Lower leg skin (tissue), 4 donors: Measurements from ENCODE around the gene SGF29. TPM values are rescaled to one million over a fixed set of nuclear protein-coding genes. Genes with fewer than 3 reads are reported as not detected.

Experiments
- DNase-seq, 2 donors: peaks; one replicate each; pipeline ENCODE4 v3.0.0-alpha.2; 2019; ENCODE audit warnings: low spot score in 2 of 2
- H3K4me3 ChIP-seq: fragments of 200-600 bp; sonication (generic); 2 replicates; pipeline ENCODE4 v1.5.1; 2017; ENCODE audit warnings: mild to moderate bottlenecking, low read depth; ENCODE audit not compliant: poor library complexity, severe bottlenecking
- POLR2A ChIP-seq, 2 donors: fragments of 450-650 bp; IDR thresholded peaks; one replicate each; pipeline ENCODE4 v1.6.1; 2016 to 2017; ENCODE audit warnings: antibody characterized with exemption in 2 of 2, mild to moderate bottlenecking in 1 of 2, moderate library complexity in 1 of 2
- WGBS, 2 donors: methylation state at CpG; one replicate each; pipeline ENCODE4 v1.1.5; 2018; 5-methylcytosine and 5-hydroxymethylcytosine counted together
- intact Hi-C: fragments of 100-400 bp; cut with DNase I; formaldehyde crosslinking; loops from one replicate; pipeline ENCODE4 v1.15.0; 2023; ENCODE audit warnings: low total_unique reads
- total RNA-seq, 4 donors: library from RNA; depleted of rRNA; stranded (reverse); fragments of >200 nt; gene quantifications; one replicate each; pipeline ENCODE4 v1.1.0, GENCODE V29; 2016
- TF ChIP-seq, protein P1 (sequence below), 3 donors: fragments of 450-650 bp; IDR thresholded peaks; one replicate each; pipeline ENCODE4 v1.5.1; 2016; ENCODE audit warnings: antibody characterized with exemption in 3 of 3, mild to moderate bottlenecking in 3 of 3, moderate library complexity in 2 of 3

Gene SGF29
- total RNA-seq, 4 donors from 2014 or later = 16.7 to 29.9 (median 26.8) TPM

DNA sequence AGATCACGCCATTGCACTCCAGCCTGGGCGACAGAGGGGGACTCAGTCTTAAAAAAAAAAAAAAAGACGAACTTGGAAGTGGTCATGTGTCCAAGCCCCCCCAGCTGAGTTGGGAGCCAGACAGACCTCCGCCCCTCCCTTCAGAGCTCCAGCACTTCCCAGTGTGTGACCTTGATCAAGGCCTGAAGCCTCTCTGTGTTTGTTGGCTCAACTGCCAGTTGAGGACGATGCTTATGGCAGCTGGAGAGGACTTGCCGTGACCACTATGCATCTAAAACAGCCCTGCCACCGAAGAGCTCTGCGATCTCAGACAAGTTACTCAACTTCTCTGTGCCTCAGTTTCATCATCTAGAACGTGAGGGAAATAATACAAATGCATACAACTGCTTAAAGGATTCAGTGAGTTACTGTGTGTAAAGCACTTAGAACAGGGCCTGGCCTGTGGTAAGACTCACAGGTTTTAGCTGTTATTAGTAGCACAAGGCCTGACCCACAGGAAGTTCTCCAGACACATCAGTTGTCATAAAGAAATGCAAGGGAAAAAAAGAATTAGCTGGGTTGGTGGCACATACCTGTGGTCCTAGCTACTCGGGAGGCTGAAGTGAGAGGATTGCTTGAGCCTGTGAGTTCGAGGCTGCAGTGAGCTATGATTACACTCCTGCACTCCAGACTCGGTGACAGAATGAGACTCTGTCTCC lies 40.1 kb upstream of the SGF29 start:
- TF ChIP-seq, protein P1, sequence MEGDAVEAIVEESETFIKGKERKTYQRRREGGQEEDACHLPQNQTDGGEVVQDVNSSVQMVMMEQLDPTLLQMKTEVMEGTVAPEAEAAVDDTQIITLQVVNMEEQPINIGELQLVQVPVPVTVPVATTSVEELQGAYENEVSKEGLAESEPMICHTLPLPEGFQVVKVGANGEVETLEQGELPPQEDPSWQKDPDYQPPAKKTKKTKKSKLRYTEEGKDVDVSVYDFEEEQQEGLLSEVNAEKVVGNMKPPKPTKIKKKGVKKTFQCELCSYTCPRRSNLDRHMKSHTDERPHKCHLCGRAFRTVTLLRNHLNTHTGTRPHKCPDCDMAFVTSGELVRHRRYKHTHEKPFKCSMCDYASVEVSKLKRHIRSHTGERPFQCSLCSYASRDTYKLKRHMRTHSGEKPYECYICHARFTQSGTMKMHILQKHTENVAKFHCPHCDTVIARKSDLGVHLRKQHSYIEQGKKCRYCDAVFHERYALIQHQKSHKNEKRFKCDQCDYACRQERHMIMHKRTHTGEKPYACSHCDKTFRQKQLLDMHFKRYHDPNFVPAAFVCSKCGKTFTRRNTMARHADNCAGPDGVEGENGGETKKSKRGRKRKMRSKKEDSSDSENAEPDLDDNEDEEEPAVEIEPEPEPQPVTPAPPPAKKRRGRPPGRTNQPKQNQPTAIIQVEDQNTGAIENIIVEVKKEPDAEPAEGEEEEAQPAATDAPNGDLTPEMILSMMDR (IDR thresholded peaks at IDR 0.05) = no peak
- no peak for TF ChIP-seq POLR2A (IDR thresholded peaks at IDR 0.05)
- H3K4me3 ChIP-seq = no peak overlapping the region
- intact Hi-C loops = no loop called here
- no peak for DNase-seq
- 85 to 88% methylated on average over 12 of the region's 12 CpGs for WGBS, 2 donors

DNA sequence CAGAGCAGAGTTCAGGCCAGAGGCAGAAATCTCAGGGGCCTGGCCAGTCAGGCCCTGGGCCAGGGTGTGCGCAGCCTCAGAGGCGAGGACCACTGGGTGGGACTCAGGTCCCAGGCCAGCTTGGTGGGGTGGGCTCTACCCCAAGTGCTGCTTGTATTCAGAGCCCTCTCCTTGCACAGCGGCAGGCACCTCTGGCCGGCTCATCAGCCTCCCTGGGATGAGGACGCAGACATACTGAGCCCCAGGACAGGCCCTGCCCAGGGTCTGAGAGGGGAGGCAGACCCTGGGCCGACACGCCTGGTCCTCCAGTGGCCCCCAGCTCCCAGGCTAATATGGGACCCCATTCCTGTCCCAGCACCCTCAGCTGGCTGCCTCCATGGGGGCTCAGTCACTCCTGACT lies 39.5 kb upstream of the SGF29 start:
- H3K4me3 ChIP-seq = no peak overlapping the region
- no peak for DNase-seq
- intact Hi-C loops = no loop called here
- TF ChIP-seq, protein P1 (IDR thresholded peaks at IDR 0.05) = no peak
- TF ChIP-seq POLR2A (IDR thresholded peaks at IDR 0.05) = no peak
- 79 to 81% methylated on average over 6 to 7 of the region's 7 CpGs for WGBS, 2 donors

DNA sequence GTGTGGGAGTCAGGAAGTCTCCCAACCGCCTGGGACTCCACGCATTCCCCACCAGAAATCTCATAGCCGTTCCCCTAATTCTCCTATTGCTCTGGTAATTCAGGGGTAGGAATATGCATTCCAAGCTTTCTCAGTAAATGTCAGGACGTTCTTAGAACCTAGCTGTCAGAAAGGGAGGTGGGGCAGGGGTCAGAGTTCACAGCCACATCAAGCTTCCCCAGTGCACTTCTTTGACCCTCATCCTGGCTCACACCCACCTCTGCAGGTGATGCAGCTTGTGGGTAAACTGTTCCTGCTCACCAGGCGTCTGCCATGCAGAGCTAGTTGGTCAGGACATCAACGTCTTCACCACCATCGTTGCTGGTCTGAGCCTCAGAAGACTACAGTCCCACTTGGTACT lies 33.0 kb upstream of the SGF29 start:
- 78 to 79% methylated on average over 7 of the region's 7 CpGs for WGBS, 2 donors
- DNase-seq = no peak
- H3K4me3 ChIP-seq = no peak overlapping the region
- intact Hi-C loops = no loop called here
- TF ChIP-seq POLR2A (IDR thresholded peaks at IDR 0.05) = no peak
- TF ChIP-seq, protein P1 (IDR thresholded peaks at IDR 0.05) = no peak

DNA sequence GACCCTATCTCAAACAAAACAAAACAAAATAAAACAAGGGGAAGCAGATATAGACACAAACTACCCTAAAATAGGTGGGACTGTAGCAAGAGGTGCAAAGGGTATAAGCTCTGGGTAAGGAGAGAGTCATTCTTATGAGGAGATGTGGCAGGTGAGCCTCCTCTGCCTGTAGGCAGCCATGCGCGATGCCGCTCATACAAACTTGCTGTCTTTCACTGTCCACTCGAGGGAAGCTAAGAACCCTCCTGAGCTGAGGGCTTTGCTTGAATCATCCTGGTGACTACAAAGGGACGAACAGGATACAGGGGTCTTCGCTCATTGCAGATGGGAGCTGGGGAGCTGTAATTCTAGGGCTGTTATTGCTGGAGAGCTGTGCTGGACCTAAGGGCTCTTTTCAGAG lies 32.3 kb upstream of the SGF29 start:
- TF ChIP-seq, protein P1 (IDR thresholded peaks at IDR 0.05) = no peak
- TF ChIP-seq POLR2A (IDR thresholded peaks at IDR 0.05) = no peak
- WGBS, 2 donors = 87% methylated on average over 6 of the region's 6 CpGs
- intact Hi-C loops = no loop called here
- H3K4me3 ChIP-seq = no peak overlapping the region
- no peak for DNase-seq

DNA sequence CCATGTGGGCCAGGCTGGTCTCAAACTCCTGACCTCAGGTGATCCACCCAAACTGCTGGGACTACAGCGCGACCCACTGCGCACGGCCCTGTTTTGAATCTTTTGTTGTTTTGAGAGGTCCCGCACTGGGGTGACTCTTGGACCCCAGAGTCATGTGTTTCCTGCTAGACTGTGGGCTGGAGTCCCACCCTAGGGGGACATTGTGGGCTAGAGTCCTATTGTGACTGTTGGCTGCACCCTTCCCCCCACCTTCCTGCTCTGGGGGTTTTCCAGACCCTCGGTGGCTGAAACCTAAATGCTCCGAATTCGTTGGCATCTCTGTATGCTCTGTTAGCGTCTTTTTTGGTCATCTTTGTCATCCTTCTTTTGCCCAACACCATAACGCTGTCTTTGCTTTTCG lies 30.9 kb upstream of the SGF29 start:
- WGBS, 2 donors = 87 to 91% methylated on average over 11 of the region's 11 CpGs
- H3K4me3 ChIP-seq = no peak overlapping the region
- TF ChIP-seq, protein P1 (IDR thresholded peaks at IDR 0.05) = no peak
- no peak for TF ChIP-seq POLR2A (IDR thresholded peaks at IDR 0.05)
- intact Hi-C loops = no loop called here
- DNase-seq = no peak

DNA sequence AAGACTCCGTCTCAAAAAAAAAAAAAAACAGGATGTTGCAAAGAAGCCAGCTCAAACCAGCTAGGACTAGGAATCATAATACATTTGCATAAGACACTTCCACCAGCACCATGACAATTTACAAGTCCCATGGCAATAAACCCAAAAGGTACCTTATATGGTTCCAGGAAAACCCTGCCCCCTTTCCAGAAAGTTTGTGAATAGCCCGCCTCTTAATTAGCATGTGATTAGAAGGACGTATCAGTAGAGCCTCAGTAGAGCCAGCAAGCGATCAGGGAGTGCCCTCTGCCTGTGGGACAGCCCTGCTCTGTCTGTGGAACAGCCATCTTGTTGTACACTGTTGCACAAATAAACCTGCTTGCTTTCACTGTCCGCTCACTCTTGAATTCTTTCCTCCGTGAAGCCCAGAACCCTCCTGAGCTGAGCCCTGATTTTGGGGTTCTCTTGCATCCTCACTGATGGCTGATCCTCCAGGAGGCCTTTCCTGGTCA lies 29.0 kb upstream of the SGF29 start:
- H3K4me3 ChIP-seq = no peak overlapping the region
- DNase-seq = no peak
- intact Hi-C loops = no loop called here
- no peak for TF ChIP-seq POLR2A (IDR thresholded peaks at IDR 0.05)
- TF ChIP-seq, protein P1 (IDR thresholded peaks at IDR 0.05) = no peak
- 68 to 70% methylated on average over 6 of the region's 6 CpGs for WGBS, 2 donors
